Neural progenitor cell (in vitro differentiated cells): Measurements from ENCODE around the gene STMN3. TPM values are rescaled to one million over a fixed set of nuclear protein-coding genes. Genes with fewer than 3 reads are reported as not detected.
A peak's percentile ranks its signal among the peaks of the same experiment; 100 is the strongest.

Source experiments
- DNase-seq: peaks from one replicate; pipeline ENCODE4 v3.0.0-alpha.2; 2016; ENCODE audit warnings: low spot score
- H2AFZ ChIP-seq: fragments of 200-600 bp; sonication (generic); replicated peaks from 2 replicates; pipeline ENCODE4 v1.6.1; 2016; ENCODE audit warnings: antibody characterized with exemption
- H3F3A ChIP-seq: fragments of 200-600 bp; sonication (generic); 2 replicates; pipeline ENCODE4 v1.6.1; 2016; ENCODE audit warnings: antibody characterized with exemption, low read depth
- H3K27ac ChIP-seq: fragments of 200-600 bp; sonication (generic); 2 replicates; pipeline ENCODE4 v1.5.1; 2016; ENCODE audit warnings: mild to moderate bottlenecking
- H3K27me3 ChIP-seq: fragments of 200-600 bp; sonication (generic); 2 replicates; pipeline ENCODE4 v1.6.1; 2016; ENCODE audit warnings: mild to moderate bottlenecking, moderate library complexity
- H3K36me3 ChIP-seq: fragments of 200-600 bp; sonication (generic); 2 replicates; pipeline ENCODE4 v1.5.1; 2016
- H3K4me1 ChIP-seq: fragments of 200-600 bp; sonication (generic); 2 replicates; pipeline ENCODE4 v1.6.1; 2016; ENCODE audit warnings: mixed run types
- H3K4me2 ChIP-seq: fragments of 200-600 bp; sonication (generic); 2 replicates; pipeline ENCODE4 v1.6.1; 2016
- H3K4me3 ChIP-seq: fragments of 200-600 bp; sonication (generic); 2 replicates; pipeline ENCODE4 v1.5.1; 2016
- H3K79me2 ChIP-seq: fragments of 200-600 bp; sonication (generic); 2 replicates; pipeline ENCODE4 v1.6.1; 2016; ENCODE audit warnings: low read depth
- H3K9ac ChIP-seq: fragments of 200-600 bp; sonication (generic); 2 replicates; pipeline ENCODE4 v1.6.1; 2016
- H3K9me3 ChIP-seq: fragments of 200-600 bp; sonication (generic); 2 replicates; pipeline ENCODE4 v1.5.1; 2016; ENCODE audit warnings: low read depth
- H4K20me1 ChIP-seq: fragments of 200-600 bp; sonication (generic); 2 replicates; pipeline ENCODE4 v1.6.1; 2016; ENCODE audit warnings: low read depth
- H3K27ac Mint-ChIP-seq: 3 replicates; pipeline ENCODE4 v1.8.0; 2021; ENCODE audit warnings: mixed read lengths
- H3K27me3 Mint-ChIP-seq: 2 replicates; pipeline ENCODE4 v1.8.0; 2022; ENCODE audit warnings: low read depth, mild to moderate bottlenecking, inconsistent platforms, moderate library complexity, mixed read lengths; ENCODE audit not compliant: insufficient read depth
- H3K36me3 Mint-ChIP-seq: 3 replicates; pipeline ENCODE4 v1.8.0; 2021; ENCODE audit warnings: mixed read lengths
- H3K4me1 Mint-ChIP-seq: 3 replicates; pipeline ENCODE4 v1.8.0; 2021; ENCODE audit warnings: mixed read lengths
- H3K4me3 Mint-ChIP-seq: 3 replicates; pipeline ENCODE4 v1.8.0; 2021; ENCODE audit warnings: mild to moderate bottlenecking, moderate library complexity, mixed read lengths
- H3K9me3 Mint-ChIP-seq: 3 replicates; pipeline ENCODE4 v1.8.0; 2020; ENCODE audit warnings: mixed read lengths
- CTCF ChIP-seq: fragments of 200-600 bp; sonication (generic); IDR thresholded peaks from 2 replicates; pipeline ENCODE4 v1.5.1; 2017; ENCODE audit warnings: antibody characterized with exemption, mild to moderate bottlenecking
- EZH2 ChIP-seq: fragments of 200-600 bp; sonication (generic); IDR thresholded peaks from 2 replicates; pipeline ENCODE4 v1.6.1; 2017; ENCODE audit warnings: antibody characterized with exemption, mild to moderate bottlenecking, moderate library complexity
- EZH2phosphoT487 ChIP-seq: fragments of 200-600 bp; sonication (generic); IDR thresholded peaks from 2 replicates; pipeline ENCODE4 v1.6.1; 2017; ENCODE audit warnings: antibody characterized with exemption
- total RNA-seq: library from RNA; depleted of rRNA; stranded (reverse); fragments of >200 nt; gene quantifications from 2 replicates; pipeline ENCODE4 v1.2.3, GENCODE V29; 2015; ENCODE audit warnings: low replicate concordance

STMN3 gene
- 3.3 and 6.1 TPM in 2 replicates for total RNA-seq

GRCh38 chr20:63653041-63653973 lies at the start of gene STMN3:
Gene STMN3 (minus strand): TSS chr20:63653424. CDS start chr20:63653345, 79 bp downstream.
- Histone ChIP-seq H3K4me3 (peak within 1 kb of the TSS; percentile 66), H3K27ac (no peak within 1 kb of the TSS), H3K9ac (no peak within 1 kb of the TSS), H4K20me1 (peaks cover 20% of the 10 kb centered on the region), H3F3A (peaks cover 29% of the 10 kb centered on the region), H3K79me2 (no peaks in the 10 kb centered on the region), H3K4me2 (peak within 1 kb of the TSS; percentile 95), H2AFZ (no peak within 1 kb of the TSS), H3K9me3 (no peaks in the 10 kb centered on the region), H3K27me3 (peaks cover 31% of the 10 kb centered on the region), H3K36me3 (no peaks in the 10 kb centered on the region), H3K4me1 (peaks cover 10% of the 10 kb centered on the region)
- H3K4me1 Mint-ChIP-seq: peaks cover 28% of the 10 kb centered on the region
- peak; percentile 98 for DNase-seq
- H3K27ac Mint-ChIP-seq: peak within 1 kb of the TSS; percentile 95
- no peaks in the 10 kb centered on the region for H3K9me3 Mint-ChIP-seq
- peak within 1 kb of the TSS; percentile 91 for H3K4me3 Mint-ChIP-seq
- H3K27me3 Mint-ChIP-seq: peaks cover 13% of the 10 kb centered on the region
- no peaks in the 10 kb centered on the region for H3K36me3 Mint-ChIP-seq
- TF ChIP-seq EZH2 (no peak), CTCF (no peak), EZH2phosphoT487 (no peak)

- Histone ChIP-seq H3K36me3 (no peaks in the 10 kb centered on the region), H3K79me2 (peaks cover 17% of the 10 kb centered on the region), H3K9ac (no peak overlapping the region), H2AFZ (no peak overlapping the region), H3F3A (no peaks in the 10 kb centered on the region), H3K9me3 (no peaks in the 10 kb centered on the region), H4K20me1 (peaks cover 9% of the 10 kb centered on the region), H3K27ac (no peak overlapping the region), H3K4me3 (no peak overlapping the region), H3K4me2 (no peak overlapping the region), H3K4me1 (peaks cover 3% of the 10 kb centered on the region), H3K27me3 (no peaks in the 10 kb centered on the region)
- peaks cover 8% of the 10 kb centered on the region for H3K4me1 Mint-ChIP-seq
- H3K4me3 Mint-ChIP-seq: no peak overlapping the region
- no peak for DNase-seq
- H3K27me3 Mint-ChIP-seq: peaks cover 9% of the 10 kb centered on the region
- peaks cover 10% of the 10 kb centered on the region for H3K36me3 Mint-ChIP-seq
- no peaks in the 10 kb centered on the region for H3K9me3 Mint-ChIP-seq
- no peak for TF ChIP-seq EZH2
- no peak for TF ChIP-seq EZH2phosphoT487
- TF ChIP-seq CTCF: no peak
- no peak overlapping the region for H3K27ac Mint-ChIP-seq
Observed at GRCh38 chr20:63702036-63702665, 48.9 kb upstream of the STMN3 start.

GRCh38 chr20:63701329-63702035 lies 48.3 kb upstream of the STMN3 start:
- no peak for DNase-seq
- Histone ChIP-seq H3K27ac (no peak overlapping the region), H3K27me3 (no peaks in the 10 kb centered on the region), H2AFZ (no peak overlapping the region), H3K4me1 (peaks cover 7% of the 10 kb centered on the region), H4K20me1 (peaks cover 7% of the 10 kb centered on the region), H3F3A (no peaks in the 10 kb centered on the region), H3K36me3 (no peaks in the 10 kb centered on the region), H3K79me2 (peaks cover 10% of the 10 kb centered on the region), H3K4me3 (no peak overlapping the region), H3K9ac (no peak overlapping the region), H3K9me3 (no peaks in the 10 kb centered on the region), H3K4me2 (no peak overlapping the region)
- H3K4me3 Mint-ChIP-seq: no peak overlapping the region
- H3K27ac Mint-ChIP-seq: no peak overlapping the region
- H3K9me3 Mint-ChIP-seq: no peaks in the 10 kb centered on the region
- no peak for TF ChIP-seq EZH2phosphoT487
- no peak for TF ChIP-seq EZH2
- no peak for TF ChIP-seq CTCF
- peaks cover 6% of the 10 kb centered on the region for H3K36me3 Mint-ChIP-seq
- H3K4me1 Mint-ChIP-seq: peaks cover 1% of the 10 kb centered on the region
- H3K27me3 Mint-ChIP-seq: peaks cover 6% of the 10 kb centered on the region
